SH-SY5Y (cell line): Measurements from ENCODE around the gene HSF4.

Source experiments
- GATA2 ChIP-seq: IDR thresholded peaks from 2 replicates; pipeline ENCODE4 v1.6.1; 2011; ENCODE audit warnings: mild to moderate bottlenecking, low read depth, low read length
- GATA3 ChIP-seq: IDR thresholded peaks from 2 replicates; pipeline ENCODE4 v1.6.1; 2011; ENCODE audit warnings: low read depth, mild to moderate bottlenecking, low read length, moderate library complexity

- TF ChIP-seq GATA3 (no peak), GATA2 (no peak)
Observed at GRCh38 chr16:67199011-67199807, 34.7 kb downstream of the HSF4 start, which contains the start of gene ELMO3.
